RWPE2 (cell line): ENCODE data around the gene CHD5.

ENCODE experiments used
- ATAC-seq: fragments of 200-7000 bp; cut with Tn5 transposase; 3 replicates; pipeline ENCODE4 v1.9.1; 2021; ENCODE audit warnings: low read depth
- DNase-seq: peaks from one replicate; pipeline ENCODE4 v3.0.0-alpha.2; 2020; ENCODE audit warnings: low spot score
- H3K27ac ChIP-seq: fragments of 450-650 bp; 2 replicates; pipeline ENCODE4 v1.5.1; 2017; ENCODE audit warnings: mild to moderate bottlenecking; ENCODE audit not compliant: poor library complexity, severe bottlenecking
- H3K27me3 ChIP-seq: fragments of 250-450 bp; sonication (Bioruptor Pico); 2 replicates; pipeline ENCODE4 v1.5.1; 2021; ENCODE audit warnings: mild to moderate bottlenecking, moderate library complexity; ENCODE audit not compliant: insufficient read depth, poor library complexity, severe bottlenecking
- H3K36me3 ChIP-seq: fragments of 250-450 bp; sonication (Bioruptor Pico); 2 replicates; pipeline ENCODE4 v1.5.1; 2020; ENCODE audit warnings: low read depth, mild to moderate bottlenecking, moderate library complexity
- H3K4me1 ChIP-seq: fragments of 250-450 bp; sonication (Bioruptor Pico); 2 replicates; pipeline ENCODE4 v1.5.1; 2021; ENCODE audit warnings: mild to moderate bottlenecking, moderate library complexity; ENCODE audit not compliant: insufficient read depth, poor library complexity, severe bottlenecking
- H3K4me3 ChIP-seq: fragments of 250-450 bp; sonication (Bioruptor Pico); 2 replicates; pipeline ENCODE4 v1.5.1; 2021; ENCODE audit warnings: mild to moderate bottlenecking, moderate library complexity; ENCODE audit not compliant: severe bottlenecking
- H3K9me3 ChIP-seq: fragments of 250-450 bp; sonication (Bioruptor Pico); 2 replicates; pipeline ENCODE4 v1.5.1; 2021; ENCODE audit warnings: mild to moderate bottlenecking, moderate library complexity; ENCODE audit not compliant: severe bottlenecking
- TF ChIP-seq, protein P1 (sequence below): fragments of 450-650 bp; IDR thresholded peaks from one replicate; pipeline ENCODE4 v1.5.1; 2017; ENCODE audit warnings: mild to moderate bottlenecking, moderate library complexity; ENCODE audit not compliant: poor library complexity, severe bottlenecking

Gene CHD5

DNA sequence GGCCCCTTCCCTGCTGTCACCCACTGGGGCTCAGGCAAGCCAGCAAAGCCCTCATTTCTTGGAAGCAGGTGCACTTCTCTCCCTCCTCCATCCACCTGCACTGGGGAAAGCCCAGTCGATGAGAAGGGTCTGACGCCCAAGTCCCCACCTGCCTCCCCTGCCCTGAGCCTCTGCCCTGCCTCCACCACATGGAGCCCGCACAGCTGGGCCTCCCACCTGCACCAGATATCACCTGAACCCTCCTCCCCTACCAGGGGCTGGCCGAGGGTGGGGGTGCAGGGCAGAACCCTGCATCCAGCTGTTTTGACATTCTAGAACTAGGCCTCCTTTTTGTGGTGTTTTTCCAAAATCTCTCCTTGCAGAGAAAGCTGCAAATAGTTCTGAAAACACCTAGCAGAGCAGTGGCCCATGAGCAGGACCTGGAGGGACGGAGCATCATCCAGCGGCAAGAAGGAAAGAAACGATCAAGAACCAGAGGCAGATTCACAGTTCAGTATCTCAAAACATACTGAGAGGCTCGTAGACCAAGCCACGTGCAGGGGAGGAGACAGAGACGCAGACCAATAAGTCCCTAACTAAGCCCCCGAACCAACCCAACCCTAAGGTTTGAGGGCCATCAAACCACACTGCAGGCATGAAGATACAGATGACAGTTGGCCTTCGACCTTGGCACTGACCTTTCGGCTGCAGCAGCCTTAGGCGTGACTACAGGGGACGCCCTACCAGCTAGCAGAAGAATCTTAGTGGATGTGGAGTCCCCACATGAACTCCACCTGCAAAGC is 16.7 kb downstream of the CHD5 start:
- Histone ChIP-seq H3K27ac (no peak overlapping the region), H3K4me3 (no peak overlapping the region), H3K27me3 (no peaks in the 10 kb centered on the region), H3K36me3 (no peaks in the 10 kb centered on the region), H3K9me3 (no peaks in the 10 kb centered on the region), H3K4me1 (peaks cover 2% of the 10 kb centered on the region)
- DNase-seq (no peak), ATAC-seq (no peak)
- TF ChIP-seq, protein P1, sequence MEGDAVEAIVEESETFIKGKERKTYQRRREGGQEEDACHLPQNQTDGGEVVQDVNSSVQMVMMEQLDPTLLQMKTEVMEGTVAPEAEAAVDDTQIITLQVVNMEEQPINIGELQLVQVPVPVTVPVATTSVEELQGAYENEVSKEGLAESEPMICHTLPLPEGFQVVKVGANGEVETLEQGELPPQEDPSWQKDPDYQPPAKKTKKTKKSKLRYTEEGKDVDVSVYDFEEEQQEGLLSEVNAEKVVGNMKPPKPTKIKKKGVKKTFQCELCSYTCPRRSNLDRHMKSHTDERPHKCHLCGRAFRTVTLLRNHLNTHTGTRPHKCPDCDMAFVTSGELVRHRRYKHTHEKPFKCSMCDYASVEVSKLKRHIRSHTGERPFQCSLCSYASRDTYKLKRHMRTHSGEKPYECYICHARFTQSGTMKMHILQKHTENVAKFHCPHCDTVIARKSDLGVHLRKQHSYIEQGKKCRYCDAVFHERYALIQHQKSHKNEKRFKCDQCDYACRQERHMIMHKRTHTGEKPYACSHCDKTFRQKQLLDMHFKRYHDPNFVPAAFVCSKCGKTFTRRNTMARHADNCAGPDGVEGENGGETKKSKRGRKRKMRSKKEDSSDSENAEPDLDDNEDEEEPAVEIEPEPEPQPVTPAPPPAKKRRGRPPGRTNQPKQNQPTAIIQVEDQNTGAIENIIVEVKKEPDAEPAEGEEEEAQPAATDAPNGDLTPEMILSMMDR, result no peak

DNA sequence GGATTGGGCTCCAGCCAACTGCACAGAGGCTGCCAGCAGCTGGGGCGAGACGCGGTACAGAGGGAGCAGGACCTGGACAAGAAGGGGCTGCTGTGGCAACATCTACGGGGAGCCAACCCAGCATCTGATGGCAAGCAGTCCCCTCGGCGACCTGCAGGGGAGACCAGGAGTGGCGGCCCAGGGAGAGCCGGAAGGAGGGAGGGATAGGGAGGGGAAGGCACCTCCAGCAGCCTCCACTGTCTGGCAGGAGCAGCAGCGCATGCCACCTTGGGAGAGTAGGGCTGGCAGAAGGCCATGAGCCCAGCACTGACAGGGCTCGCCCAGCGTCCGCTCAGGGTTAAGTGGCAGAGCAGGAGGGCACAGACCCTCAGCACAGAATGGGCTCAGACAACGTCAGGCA is 17.3 kb downstream of the CHD5 start:
- ATAC-seq (no peak), DNase-seq (no peak)
- no peaks in the 10 kb centered on the region for H3K27me3 ChIP-seq
- TF ChIP-seq, protein P1, result no peak
- H3K4me1 ChIP-seq, result peaks cover 8% of the 10 kb centered on the region
- H3K4me3 ChIP-seq, result no peak overlapping the region
- H3K9me3 ChIP-seq, result no peaks in the 10 kb centered on the region
- H3K36me3 ChIP-seq, result no peaks in the 10 kb centered on the region
- no peak overlapping the region for H3K27ac ChIP-seq

DNA sequence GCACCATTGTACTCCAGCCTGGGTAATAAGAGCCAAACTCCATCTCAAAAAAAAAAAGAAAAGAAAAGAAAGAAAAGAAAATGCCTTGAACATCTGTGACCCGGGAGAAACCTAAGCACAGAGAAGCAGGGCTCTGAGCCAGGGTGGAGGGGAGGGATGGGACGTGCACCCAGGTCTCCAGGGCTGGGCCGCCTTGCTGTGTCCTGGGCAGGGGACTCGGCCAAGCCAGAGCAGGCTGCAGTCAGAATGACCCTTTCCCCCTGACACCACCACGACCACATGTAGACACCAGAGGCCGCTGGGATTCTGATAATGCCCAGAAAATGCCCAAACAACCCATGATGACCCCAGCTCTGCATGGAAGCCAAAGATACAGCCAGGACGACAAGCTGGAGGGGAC is 17.8 kb downstream of the CHD5 start:
- Histone ChIP-seq H3K27ac (no peak overlapping the region), H3K4me3 (no peak overlapping the region), H3K36me3 (no peaks in the 10 kb centered on the region), H3K27me3 (no peaks in the 10 kb centered on the region), H3K4me1 (peaks cover 11% of the 10 kb centered on the region), H3K9me3 (no peaks in the 10 kb centered on the region)
- ATAC-seq (no peak), DNase-seq (no peak)
- TF ChIP-seq, protein P1, result no peak

DNA sequence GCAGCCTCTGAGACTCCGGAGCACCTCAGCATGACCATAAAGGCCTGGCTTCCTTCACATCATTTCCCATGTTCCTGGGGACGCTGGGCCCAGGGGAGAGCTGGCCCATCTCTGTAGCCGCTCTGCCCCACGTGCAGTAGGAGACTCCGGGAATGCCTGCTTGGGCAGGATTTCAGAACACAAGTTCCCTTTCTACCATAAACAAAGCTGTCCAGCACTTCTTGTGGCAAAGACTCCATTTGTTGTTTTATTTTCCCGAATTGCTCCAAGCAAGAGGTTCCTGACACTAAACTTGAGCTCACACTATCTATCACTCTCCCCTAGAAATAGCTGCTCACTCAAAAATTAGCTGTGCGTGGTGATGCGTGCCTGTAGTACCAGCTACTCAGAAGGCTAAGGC is 21.9 kb downstream of the CHD5 start:
- Histone ChIP-seq H3K4me3 (no peak overlapping the region), H3K4me1 (peaks cover 19% of the 10 kb centered on the region), H3K27ac (peak overlapping the region; percentile 63), H3K36me3 (no peaks in the 10 kb centered on the region), H3K9me3 (no peaks in the 10 kb centered on the region), H3K27me3 (no peaks in the 10 kb centered on the region)
- TF ChIP-seq, protein P1, result no peak
- ATAC-seq (no peak; the same call in 1 of the 3 replicates), DNase-seq (no peak)

DNA sequence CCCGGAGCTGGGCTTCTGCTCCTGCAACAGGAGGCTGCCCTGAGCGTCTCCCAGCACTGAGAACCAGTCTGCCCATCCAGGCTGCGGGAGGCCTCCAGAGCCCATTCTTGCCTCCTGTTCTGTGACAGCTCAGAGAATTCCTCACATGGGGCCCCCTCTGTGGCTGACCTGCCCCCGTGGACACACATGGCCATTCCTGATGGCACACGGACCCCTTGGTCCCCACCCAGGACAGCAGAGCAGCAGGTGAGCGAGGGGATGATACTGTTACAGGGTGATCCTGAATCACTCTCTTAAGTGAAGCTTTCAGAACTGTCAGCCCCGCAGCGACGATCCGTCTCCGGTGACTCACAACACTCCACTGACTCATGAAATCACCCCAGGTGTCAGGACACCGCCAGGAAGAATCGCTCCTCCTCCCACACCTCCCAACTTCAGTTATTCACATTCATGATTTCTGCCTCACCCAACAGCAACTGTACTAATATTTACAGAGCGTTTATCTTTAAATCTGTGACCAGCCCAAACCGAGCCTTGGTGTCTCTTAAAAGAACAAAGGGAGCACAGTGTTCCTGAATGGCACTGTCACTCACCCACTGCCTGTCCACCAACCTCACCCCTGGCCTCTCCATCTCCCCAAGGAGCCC is 22.5 kb downstream of the CHD5 start:
- TF ChIP-seq, protein P1, result no peak
- H3K4me1 ChIP-seq, result peaks cover 19% of the 10 kb centered on the region
- H3K9me3 ChIP-seq, result no peaks in the 10 kb centered on the region
- H3K36me3 ChIP-seq, result no peaks in the 10 kb centered on the region
- peak overlapping the region; percentile 63 for H3K27ac ChIP-seq
- DNase-seq, result peak; percentile 88
- no peaks in the 10 kb centered on the region for H3K27me3 ChIP-seq
- no peak overlapping the region for H3K4me3 ChIP-seq
- ATAC-seq, result peak; percentile 96
